SK-MEL-5 (cell line): ENCODE results near the gene BBS10. TPM values are rescaled to one million over a fixed set of nuclear protein-coding genes. Genes with fewer than 3 reads are reported as not detected.
"Not testable (repeated sequence)": the region's sequence is repeated elsewhere in the genome, so short reads cannot be mapped to it uniquely, and the experiment has no call there.

Experiments used
- DNase-seq: peaks from one replicate; pipeline ENCODE4 v3.0.0-alpha.2; 2016; ENCODE audit warnings: low read depth, low spot score
- in situ Hi-C: cut with HindIII; loops from 2 replicates; pipeline ENCODE4 v1.10.0; 2016; ENCODE audit warnings: low sequenced_read_pairs, high pct_unique_total_duplicates, low pct_unique_long_range_greater_than_20kb
- total RNA-seq: library from RNA; depleted of rRNA; stranded (reverse); fragments of >200 nt; shearing (Covaris generic); gene quantifications from 2 replicates; pipeline ENCODE4 v1.2.3, GENCODE V29; 2014

Gene BBS10
- total RNA-seq, 1 experiment from 2014 or later, result 12.5 TPM

DNA sequence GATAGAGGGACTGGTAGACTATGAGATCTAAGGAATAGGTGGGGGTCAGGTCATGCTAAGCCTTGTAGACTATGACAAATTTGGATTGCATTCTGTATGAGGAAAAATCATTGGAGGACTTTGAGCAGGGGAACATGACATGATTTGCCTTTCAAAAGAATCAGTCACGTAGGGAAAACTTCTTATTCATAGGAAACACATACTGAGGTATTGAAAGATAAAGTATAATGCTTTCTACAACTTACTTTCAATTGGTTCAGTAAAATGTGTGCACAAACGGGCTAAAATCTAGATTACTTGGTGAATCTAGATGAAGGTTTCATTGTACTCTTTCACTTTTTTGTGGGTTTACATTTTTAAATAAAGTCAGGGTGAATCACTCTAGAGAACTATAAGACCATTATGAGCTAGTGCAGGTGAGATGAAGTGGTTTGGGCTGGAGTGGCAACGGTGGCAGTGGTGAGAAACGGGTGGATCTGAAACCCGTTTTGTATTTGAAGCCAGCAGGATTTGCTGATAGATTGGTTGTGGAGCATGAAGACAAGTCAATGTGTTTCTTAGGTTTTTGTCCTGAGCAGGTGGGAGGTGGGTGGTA lies 6.7 kb downstream of the BBS10 start:
- in situ Hi-C loops, result no loop called here
- no peak for DNase-seq

DNA sequence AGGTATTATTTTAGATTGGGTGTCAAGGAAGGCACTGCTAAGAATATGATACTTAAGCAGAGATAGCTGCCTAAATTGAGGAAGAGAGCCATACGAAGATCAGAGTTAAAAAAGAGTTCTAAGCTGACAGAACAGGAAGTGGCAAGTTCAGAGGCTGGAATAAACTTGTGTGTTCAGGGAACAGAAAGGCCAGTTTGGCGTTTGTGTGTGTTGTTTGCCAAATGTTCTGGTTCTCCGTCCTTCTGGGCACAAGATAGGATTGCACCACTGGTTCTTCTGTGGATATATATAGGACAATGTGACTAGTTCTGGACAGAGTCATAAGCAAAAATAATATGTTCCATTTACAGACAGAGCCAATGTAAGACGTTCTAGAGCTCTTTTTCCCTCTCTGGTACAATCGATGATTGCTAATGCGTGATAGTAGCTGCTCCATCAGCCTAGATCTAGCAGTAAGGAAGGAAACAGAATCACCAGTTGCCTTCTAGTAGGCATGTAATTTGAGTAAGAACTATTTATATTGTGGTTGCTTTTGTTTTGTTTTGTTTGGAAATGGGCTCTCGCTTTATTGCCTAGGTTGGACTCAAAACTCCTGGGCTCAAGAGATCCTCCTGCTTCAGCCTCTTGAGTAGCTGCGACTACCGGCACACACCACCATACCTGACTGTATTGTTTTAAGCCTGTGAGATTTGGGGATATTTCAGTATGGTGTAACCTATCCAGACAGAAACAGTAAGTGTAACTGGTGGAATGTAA lies 7.4 kb downstream of the BBS10 start:
- in situ Hi-C loops, result no loop called here
- no peak for DNase-seq

DNA sequence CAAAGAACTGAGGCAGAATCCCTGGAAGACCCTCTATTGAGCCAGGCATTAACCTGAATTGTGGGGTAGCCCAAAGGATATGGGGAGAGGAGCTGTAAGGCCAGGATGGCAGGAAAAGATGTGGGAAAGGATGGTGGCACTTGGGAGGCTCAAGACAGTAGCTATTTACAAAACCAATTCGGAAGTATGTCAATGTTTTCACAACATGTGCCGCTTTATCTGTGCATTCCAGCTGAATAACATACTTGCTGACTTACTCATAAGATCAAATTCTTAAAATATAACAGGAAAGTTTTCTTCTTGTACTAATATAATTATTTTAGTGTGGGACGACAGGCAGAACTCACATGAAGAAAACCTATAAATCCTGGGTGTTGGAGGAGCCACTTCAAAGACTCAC lies 10.6 kb downstream of the BBS10 start:
- no peak for DNase-seq

DNA sequence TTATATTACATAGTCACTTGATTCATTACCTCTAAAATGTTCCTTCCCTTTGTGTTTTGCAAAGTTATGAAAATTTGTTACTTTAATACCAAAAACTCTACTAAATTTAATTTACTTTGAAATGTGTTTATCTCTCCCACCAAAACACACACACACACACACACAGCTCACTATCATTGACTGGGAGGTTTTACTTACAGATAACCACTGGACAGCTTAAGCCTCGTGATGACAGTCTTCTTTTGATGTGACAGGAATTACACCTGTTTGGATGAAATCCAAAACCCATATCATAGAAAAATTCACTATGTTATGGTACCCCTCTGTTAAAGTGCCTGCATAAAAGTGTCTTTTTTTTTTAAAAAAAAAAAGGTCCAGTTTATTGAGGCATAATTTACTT lies 15.6 kb downstream of the BBS10 start:
- in situ Hi-C loops, result no loop called here
- DNase-seq, result no peak

More for the DNA sequence above, 10.6 kb downstream of the BBS10 start:
- in situ Hi-C loops, result no loop called here

DNA sequence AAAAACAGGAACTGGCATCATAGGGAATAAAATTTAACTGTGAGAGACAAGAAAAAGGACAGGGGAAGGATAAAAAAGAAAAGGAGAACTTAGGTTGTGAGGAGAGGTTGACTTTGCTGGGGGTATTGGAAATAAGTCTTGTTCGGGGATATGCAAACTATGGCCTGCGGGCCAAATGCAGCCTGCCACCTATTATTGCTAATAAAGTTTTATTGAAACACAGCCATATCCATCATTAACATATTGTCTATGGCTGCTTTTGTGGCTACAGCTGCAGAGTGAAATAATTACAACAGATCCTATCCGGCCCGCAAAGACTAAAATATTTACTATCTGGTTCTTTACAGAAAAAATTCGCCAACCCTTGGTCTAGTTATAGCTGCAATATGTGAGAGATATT lies 18.6 kb downstream of the BBS10 start:
- in situ Hi-C loops, result no loop called here
- DNase-seq, result no peak

DNA sequence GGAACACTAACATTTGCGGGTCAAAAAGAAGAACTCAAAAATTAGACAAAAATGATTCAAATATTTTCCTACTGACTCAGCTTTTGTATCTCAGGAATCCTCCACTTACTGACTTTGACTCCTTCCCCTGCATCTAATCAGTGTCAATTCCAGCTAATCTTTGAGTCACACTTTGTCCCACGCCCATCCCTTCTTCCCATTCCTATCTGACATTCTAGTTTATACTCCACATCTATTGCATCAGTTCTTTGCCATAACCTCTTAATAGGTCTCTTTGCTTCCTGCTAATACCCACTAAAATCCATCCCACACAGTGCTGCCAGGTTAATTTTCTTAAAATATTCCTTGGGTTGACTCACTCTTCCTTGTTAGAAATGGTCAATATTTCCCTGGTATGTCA lies 19.1 kb downstream of the BBS10 start:
- in situ Hi-C loops, result no loop called here
- no peak for DNase-seq

DNA sequence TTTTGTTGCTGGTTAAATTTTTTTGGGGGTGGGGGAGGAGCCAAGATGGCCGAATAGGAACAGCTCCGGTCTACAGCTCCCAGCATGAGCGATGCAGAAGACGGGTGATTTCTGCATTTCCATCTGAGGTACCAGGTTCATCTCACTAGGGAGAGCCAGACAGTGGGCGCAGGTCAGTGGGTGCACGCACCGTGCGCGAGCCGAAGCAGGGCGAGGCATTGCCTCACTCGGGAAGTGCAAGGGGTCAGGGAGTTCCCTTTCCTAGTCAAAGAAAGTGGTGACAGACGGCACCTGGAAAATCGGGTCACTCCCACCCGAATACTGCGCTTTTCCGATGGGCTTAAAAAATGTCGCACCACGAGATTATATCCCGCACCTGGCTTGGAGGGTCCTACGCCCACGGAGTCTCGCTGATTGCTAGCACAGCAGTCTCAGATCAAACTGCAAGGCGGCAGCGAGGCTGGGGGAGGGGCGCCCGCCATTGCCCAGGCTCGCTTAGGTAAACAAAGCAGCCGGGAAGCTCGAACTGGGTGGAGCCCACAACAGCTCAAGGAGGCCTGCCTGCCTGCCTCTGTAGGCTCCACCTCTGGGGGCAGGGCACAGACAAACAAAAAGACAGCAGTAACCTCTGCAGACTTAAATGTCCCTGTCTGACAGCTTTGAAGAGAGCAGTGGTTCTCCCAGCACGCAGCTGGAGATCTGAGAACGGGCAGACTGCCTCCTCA lies 28.5 kb downstream of the BBS10 start:
- DNase-seq, in situ Hi-C loops: not testable (repeated sequence)

DNA sequence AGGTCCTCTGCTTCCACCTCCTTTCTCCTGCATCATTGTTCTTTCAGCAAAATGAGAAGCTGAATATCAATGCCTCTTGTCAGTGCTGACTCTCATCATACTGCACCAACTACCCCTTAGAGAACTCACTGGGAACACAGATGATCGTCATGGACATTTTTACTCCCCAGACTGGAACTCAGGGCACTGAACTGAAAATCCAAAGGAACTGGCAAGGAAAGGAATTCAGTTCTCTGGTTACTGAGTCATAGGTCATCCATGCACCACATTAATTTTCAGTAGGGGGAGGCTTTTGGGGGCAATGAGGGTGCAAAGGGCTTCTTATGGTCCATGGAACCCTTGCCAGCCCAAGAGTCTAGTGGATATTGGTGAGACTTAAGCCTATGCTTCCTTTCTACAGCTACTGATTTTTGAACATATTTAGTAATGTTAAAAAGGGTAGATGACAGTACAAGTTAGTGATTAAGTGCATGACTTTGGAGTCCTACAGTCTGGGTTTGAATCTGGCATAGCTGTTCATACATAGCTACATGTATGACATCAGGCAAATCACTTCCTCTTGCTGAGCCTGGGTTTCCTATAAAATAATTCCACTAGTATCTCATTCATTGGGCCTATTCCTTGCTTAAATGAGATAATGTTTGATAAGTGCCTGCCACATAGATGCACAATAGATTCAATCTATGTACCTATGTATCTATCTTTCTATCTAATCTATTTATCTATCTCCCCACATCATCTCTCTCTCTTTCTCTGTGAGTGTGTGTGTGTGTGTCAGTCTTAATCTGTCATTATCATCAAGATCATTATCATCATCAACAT lies 29.2 kb downstream of the BBS10 start:
- DNase-seq, result no peak
- in situ Hi-C loops, result no loop called here

DNA sequence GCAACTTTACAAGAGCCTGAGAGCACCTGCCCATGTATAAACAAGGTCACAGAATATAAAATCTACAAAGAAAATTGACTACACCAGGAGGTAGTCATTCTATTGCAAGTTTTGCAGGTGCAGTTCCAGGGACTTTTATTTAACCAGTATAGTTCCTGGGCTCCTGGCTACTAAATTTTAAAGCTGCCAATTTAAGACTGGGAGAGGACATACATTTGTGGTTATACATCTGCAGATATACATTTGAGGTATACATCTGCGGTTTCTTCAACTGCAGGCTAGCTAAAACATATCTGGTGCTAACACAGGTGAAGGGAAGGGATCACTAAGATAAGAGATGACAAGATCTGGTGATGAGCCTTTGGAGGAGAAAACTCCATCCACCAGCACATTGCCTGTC lies 30.2 kb downstream of the BBS10 start:
- DNase-seq, result no peak
- in situ Hi-C loops, result no loop called here

DNA sequence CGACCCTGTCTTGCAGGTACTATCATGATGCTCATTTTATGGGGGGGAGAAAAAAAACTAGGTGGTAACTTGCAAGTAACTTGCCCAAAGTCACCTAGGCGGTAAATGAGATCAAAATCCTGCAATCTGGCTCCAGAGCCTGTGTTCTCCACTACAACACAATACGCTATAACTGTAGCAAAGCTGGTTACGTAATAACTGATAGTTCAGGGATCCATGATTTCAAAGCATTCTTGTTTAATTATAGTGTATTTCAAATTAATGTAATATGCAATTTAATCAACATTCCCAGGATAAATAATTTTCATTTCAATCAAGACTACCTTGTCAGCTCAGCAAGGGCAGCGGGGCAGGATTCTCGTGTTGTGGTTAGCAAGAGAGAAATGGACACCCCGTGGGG lies 31.7 kb downstream of the BBS10 start:
- in situ Hi-C loops, result no loop called here
- no peak for DNase-seq

DNA sequence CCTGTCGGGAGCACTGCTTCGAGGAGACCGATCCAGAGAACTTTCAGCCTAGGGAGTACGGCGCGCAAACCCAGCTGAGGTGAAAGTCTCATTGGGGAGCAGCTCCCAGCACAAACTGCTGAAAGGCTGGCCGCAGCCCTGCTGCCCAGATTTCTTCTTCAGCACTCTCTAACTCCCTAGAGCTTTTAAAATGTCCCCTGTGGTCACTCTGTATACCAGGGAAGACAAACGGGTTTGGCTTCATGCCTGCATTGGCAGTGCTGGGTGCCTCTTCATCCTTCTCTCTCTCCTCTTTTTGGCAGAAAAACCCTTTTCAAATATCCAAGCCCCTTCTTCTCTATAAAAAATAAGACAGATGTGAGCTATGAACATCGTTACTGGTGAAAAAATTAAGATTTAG lies 34.9 kb downstream of the BBS10 start:
- no peak for DNase-seq
- in situ Hi-C loops, result no loop called here

DNA sequence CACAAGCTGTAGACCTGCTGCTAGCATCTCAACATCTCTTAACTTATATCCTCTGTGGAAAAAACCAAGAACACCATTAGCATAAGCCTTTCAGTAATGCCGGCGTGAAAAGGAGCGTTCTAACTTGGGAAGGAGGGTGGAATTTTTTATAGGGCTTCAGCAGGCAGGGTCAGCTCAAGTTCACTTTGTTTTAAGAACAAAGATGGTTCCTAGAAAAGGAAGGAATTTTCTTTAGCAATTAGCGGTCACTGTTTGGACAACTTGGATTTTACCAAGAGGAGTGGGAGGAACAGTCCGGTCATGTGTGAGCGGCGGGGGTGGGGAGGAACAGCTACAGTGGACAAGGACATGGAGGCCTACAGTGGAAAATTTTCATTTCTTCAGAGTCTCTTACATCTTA lies 35.9 kb downstream of the BBS10 start:
- in situ Hi-C loops, result no loop called here
- no peak for DNase-seq

DNA sequence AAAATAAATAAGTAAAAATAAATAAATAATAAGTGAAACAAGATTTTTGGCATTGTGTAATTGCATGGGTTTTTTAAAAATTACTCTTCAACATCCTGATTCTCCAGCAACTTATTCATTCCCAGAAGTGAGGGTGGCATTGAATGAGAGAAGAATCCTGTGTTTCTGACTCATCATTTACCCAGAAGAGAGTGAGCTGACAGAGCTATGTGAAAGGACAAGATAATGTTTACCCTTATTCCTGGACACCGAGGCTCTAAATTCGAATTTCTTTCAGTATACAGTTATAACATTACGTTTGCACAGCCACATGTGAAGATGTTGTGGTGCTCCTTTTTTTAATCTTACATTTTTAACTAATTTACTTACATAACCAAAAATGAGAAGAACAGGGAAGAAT lies 36.4 kb downstream of the BBS10 start:
- DNase-seq, result no peak
- in situ Hi-C loops, result no loop called here

DNA sequence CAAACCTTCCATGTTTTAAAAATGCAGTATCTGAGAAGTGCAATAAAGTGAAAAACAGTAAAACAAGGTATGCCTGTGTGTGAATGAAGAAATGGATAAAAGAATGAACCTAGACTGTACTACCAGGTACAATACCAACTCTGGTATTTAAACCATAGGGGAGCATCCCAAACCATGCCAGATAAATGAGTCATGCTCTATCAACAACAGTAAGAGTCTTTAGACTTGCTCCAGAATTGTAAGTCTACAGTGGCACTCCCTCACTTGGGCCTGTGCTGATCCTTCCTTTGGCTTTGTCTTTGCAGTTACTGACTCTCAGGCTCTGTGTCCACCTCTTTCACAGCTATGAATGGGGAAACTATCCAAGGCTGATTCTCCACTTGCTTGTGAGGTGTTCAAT lies 38.1 kb downstream of the BBS10 start:
- no peak for DNase-seq
- in situ Hi-C loops, result no loop called here

DNA sequence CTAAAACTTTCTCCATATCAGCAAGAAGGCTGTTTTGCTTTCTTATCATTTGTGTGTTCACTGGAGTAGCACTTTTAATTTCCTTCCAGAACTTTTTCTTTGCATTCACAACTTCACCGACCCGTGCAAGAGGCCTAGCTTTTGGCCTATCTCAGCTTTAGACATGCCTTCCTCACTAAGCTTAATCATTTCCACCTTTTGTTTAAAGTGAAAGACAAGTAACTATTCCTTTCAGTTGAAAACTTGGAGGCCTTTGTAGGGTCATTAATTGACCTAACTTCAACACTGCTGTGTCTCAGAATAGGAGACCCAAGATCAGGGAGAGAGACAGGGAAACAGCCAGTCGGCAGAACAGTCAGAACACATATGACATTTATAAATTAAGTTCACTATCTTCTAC lies 39.3 kb downstream of the BBS10 start:
- DNase-seq, result no peak
- in situ Hi-C loops, result no loop called here

DNA sequence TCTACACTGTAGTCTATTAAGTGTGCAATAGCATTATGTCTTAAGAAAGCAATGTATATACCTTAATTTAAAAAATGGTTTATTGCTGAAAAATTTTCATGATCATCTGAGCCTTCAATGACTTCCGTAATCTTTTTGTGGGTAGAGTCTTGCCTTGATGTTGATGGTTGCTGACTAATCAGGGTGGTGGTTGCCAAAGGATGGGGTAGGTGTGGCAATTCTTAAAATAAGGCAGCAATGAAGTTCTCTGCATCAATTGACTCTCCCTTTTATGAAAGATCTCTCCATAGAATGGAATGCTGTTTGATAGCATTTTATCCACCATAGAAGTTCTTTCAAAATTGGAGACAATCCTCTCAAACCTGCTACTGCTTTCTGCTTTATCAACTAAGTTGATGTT lies 41.1 kb downstream of the BBS10 start:
- in situ Hi-C loops, result no loop called here
- no peak for DNase-seq

DNA sequence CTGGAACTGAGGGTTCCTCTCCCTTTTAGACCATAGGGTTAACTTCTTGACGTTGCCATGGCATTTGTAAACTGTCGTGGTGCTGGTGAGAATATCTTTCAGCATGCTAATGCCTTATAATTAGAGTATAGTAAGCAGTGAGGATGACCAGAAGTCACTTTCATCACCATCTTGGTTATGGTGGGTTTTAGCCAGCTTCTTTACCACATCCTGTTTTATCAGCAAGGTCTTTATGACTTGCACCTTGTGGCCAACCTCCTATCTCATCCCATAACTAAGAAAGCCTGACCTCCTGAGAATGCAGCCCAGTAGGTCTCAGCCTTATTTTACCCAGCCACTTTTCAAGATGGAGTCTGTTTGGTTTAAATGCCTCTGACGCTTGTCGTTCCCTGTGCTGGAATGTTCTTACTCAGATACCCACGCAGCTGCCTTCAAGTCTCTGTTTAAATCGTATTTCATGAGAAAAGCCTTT lies 44.2 kb downstream of the BBS10 start:
- no peak for DNase-seq
- in situ Hi-C loops, result no loop called here

DNA sequence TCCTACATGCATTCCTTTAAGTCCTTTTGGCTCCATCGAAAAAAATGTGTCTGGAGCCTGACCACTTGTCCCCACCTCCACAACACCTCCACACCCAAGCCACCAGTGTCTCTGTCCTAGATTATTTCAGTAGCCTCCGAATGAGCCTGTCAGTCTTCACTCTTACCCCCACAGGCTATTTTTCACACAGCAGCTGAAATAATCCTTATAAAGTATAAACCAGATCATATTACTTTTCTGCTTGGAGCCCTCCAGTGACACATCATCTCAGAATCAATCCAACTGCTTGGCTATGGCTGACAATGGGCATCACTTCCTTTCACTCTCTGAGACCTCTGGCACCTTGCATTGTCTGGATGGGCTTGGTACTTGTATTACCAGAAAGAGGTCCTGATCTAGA lies 44.9 kb downstream of the BBS10 start:
- DNase-seq, result no peak
- in situ Hi-C loops, result no loop called here
